ENCODE results near the gene ZNF37A.
"Not testable (repeated sequence)": the region's sequence is repeated elsewhere in the genome, so short reads cannot be mapped to it uniquely, and the experiment has no call there.

ZNF37A gene

GRCh38 chr10:38094158-38094926 is at the start of gene ZNF37A:
Gene ZNF37A, plus strand, starts transcription at chr10:38094337. Its CDS starts 2,281 bp downstream, at chr10:38096618.
- DNase-seq (ENCODE audit: low read depth) = peak; percentile 81

- no peak for DNase-seq (ENCODE audit: low read depth)
These were observed 49.0 kb upstream of the ZNF37A start for GRCh38 chr10:38045129-38045528.

- no peak for DNase-seq (ENCODE audit: low read depth)
These were observed 46.5 kb upstream of the ZNF37A start for GRCh38 chr10:38047666-38048065.

GRCh38 chr10:38050212-38050611 is 43.9 kb upstream of the ZNF37A start:
- no peak for DNase-seq (ENCODE audit: low read depth)

- DNase-seq (ENCODE audit: low read depth) = no peak
These were observed 39.8 kb upstream of the ZNF37A start for GRCh38 chr10:38054361-38054797.

- not testable (repeated sequence) for DNase-seq (ENCODE audit: low read depth)
These were observed 38.8 kb upstream of the ZNF37A start for GRCh38 chr10:38055274-38055894.

- not testable (repeated sequence) for DNase-seq (ENCODE audit: low read depth)
These were observed 24.5 kb upstream of the ZNF37A start for GRCh38 chr10:38069663-38070062.

- DNase-seq (ENCODE audit: low read depth) = no peak
These were observed 23.6 kb upstream of the ZNF37A start for GRCh38 chr10:38070501-38070900.

- DNase-seq (ENCODE audit: low read depth) = no peak
These were observed 21.6 kb upstream of the ZNF37A start for GRCh38 chr10:38072552-38072951.

- DNase-seq (ENCODE audit: low read depth) = no peak
These were observed 17.4 kb upstream of the ZNF37A start for GRCh38 chr10:38076687-38077086.

GRCh38 chr10:38093318-38093717 is 819 bp upstream of the ZNF37A start:
- not testable (repeated sequence) for DNase-seq (ENCODE audit: low read depth)

GRCh38 chr10:38093816-38094157 is 350 bp upstream of the ZNF37A start:
- no peak for DNase-seq (ENCODE audit: low read depth)

GRCh38 chr10:38094927-38095574 is 914 bp downstream of the ZNF37A start:
- DNase-seq (ENCODE audit: low read depth) = no peak

GRCh38 chr10:38102880-38103279 is 8.7 kb downstream of the ZNF37A start:
- DNase-seq (ENCODE audit: low read depth) = no peak

GRCh38 chr10:38103756-38104155 is 9.6 kb downstream of the ZNF37A start:
- no peak for DNase-seq (ENCODE audit: low read depth)

- no peak for DNase-seq (ENCODE audit: low read depth)
These were observed 18.0 kb downstream of the ZNF37A start for GRCh38 chr10:38112159-38112558.

GRCh38 chr10:38118072-38118807 is 24.1 kb downstream of the ZNF37A start:
- DNase-seq (ENCODE audit: low read depth) = no peak

GRCh38 chr10:38119038-38119437 is 24.9 kb downstream of the ZNF37A start:
- DNase-seq (ENCODE audit: low read depth) = no peak

- no peak for DNase-seq (ENCODE audit: low read depth)
These were observed 33.7 kb downstream of the ZNF37A start for GRCh38 chr10:38127812-38128211.

GRCh38 chr10:38143587-38143986 is 49.5 kb downstream of the ZNF37A start:
- DNase-seq (ENCODE audit: low read depth) = no peak

- DNase-seq (ENCODE audit: low read depth) = no peak
These were observed 52.6 kb downstream of the ZNF37A start for GRCh38 chr10:38146579-38147333.

GRCh38 chr10:38147686-38148085 is 53.5 kb downstream of the ZNF37A start:
- DNase-seq (ENCODE audit: low read depth) = no peak
